ENCODE measurements around the gene AMH. TPM values are rescaled to one million over a fixed set of nuclear protein-coding genes. Genes with fewer than 3 reads are reported as not detected.

AMH gene
- total RNA-seq, 1 experiment from 2014 or later: 42.8 TPM

GRCh38 chr19:2235381-2236063, 13.6 kb upstream of the AMH start:
- peaks cover 22% of the 10 kb centered on the region; the same call in 1 of the 2 replicates for H4K20me1 ChIP-seq (ENCODE audit: insufficient read depth)
- BruUV-seq (replicated peaks): no TSS peak

More at GRCh38 chr19:2235381-2236063, 13.6 kb upstream of the AMH start:
- Histone ChIP-seq H2AFZ (ENCODE audit: low read depth, low read length, poor library complexity, severe bottlenecking) (no peak overlapping the region), H3K4me1 (ENCODE audit: control insufficient read depth in 1 of 2, insufficient read depth in 2 of 2, low read length in 2 of 2) (peaks cover 17 to 42% of the 10 kb centered on the region in 2 experiments; a peak in 3 of 4 replicates), H3K27me3 (ENCODE audit: insufficient read depth, low read length) (no peaks in the 10 kb centered on the region), H3K36me3 (ENCODE audit: control insufficient read depth in 1 of 2, insufficient read depth in 2 of 2, low read length in 2 of 2) (peaks cover 9 to 38% of the 10 kb centered on the region in 2 experiments), H3K9ac (ENCODE audit: low read length) (peak overlapping the region; percentile 99), H3K27ac (ENCODE audit: low read depth, low read length) (peak overlapping the region; percentile 95), H3K79me2 (ENCODE audit: insufficient read depth, low read length) (peaks cover 73% of the 10 kb centered on the region), H3K9me3 (ENCODE audit: control insufficient read depth in 1 of 2, insufficient read depth in 1 of 2, low read depth in 1 of 2, low read length in 2 of 2) (no peaks in the 10 kb centered on the region), H3K4me3 (replicated peaks in 1 of 2; ENCODE audit: low read depth in 1 of 2, low read length in 2 of 2) (peak overlapping the region; percentile 83 to 92), H3K4me2 (ENCODE audit: low read length) (peak overlapping the region; percentile 80), H3K9me2 (ENCODE audit: insufficient read depth) (no peaks in the 10 kb centered on the region)
- ChIA-PET POLR2A (no interaction called here), RAD21 (ENCODE audit: low non-redundant PET in 1 of 2, low total read pairs in 2 of 2, uncharacterized antibody in 2 of 2, unreplicated experiment in 2 of 2) (interaction anchor here (0.6 to 0.7 kb wide), 4 partner anchors 39 to 80 kb away, joined by 3 to 4 read pairs (median 3); no protein-coding TSS in a partner anchor), CTCF (interaction anchor here (0.7 to 1.4 kb wide), 3 partner anchors 80 to 150 kb away, joined by 3 to 5 read pairs (median 3); no protein-coding TSS in a partner anchor)
- DNase-seq (ENCODE audit: low read depth, low spot score): no peak
- ATAC-seq: peak; percentile 3; the same call in 1 of the 2 replicates
- TF ChIP-seq ZBTB33 (IDR thresholded peaks at IDR 0.05; ENCODE audit: extremely low read depth, insufficient replicate concordance, low read length) (no peak), FOSL1 (IDR thresholded peaks at IDR 0.05; ENCODE audit: low read depth) (no peak), ZFX (IDR thresholded peaks at IDR 0.05) (peak; percentile 59; the same call in 1 of the 2 replicates)
- TF ChIP-seq, protein P1, sequence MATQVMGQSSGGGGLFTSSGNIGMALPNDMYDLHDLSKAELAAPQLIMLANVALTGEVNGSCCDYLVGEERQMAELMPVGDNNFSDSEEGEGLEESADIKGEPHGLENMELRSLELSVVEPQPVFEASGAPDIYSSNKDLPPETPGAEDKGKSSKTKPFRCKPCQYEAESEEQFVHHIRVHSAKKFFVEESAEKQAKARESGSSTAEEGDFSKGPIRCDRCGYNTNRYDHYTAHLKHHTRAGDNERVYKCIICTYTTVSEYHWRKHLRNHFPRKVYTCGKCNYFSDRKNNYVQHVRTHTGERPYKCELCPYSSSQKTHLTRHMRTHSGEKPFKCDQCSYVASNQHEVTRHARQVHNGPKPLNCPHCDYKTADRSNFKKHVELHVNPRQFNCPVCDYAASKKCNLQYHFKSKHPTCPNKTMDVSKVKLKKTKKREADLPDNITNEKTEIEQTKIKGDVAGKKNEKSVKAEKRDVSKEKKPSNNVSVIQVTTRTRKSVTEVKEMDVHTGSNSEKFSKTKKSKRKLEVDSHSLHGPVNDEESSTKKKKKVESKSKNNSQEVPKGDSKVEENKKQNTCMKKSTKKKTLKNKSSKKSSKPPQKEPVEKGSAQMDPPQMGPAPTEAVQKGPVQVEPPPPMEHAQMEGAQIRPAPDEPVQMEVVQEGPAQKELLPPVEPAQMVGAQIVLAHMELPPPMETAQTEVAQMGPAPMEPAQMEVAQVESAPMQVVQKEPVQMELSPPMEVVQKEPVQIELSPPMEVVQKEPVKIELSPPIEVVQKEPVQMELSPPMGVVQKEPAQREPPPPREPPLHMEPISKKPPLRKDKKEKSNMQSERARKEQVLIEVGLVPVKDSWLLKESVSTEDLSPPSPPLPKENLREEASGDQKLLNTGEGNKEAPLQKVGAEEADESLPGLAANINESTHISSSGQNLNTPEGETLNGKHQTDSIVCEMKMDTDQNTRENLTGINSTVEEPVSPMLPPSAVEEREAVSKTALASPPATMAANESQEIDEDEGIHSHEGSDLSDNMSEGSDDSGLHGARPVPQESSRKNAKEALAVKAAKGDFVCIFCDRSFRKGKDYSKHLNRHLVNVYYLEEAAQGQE (IDR thresholded peaks at IDR 0.05; ENCODE audit: low read depth): no peak
- intact Hi-C loops (cut with micrococcal nuclease): loop anchor here (1.0 to 5.0 kb wide), 3 partner anchors 38 to 156 kb away; partner anchors contain the start of gene DOT1L

Measured in HCT116 (cell line).